Neural cell (in vitro differentiated cells): Measurements from ENCODE around the gene ELMO1.

Experiments used
- CTCF ChIP-seq: fragments of 450-650 bp; IDR thresholded peaks from 2 replicates; pipeline ENCODE4 v1.5.1; 2014; ENCODE audit warnings: antibody characterized with exemption, mild to moderate bottlenecking, moderate library complexity; ENCODE audit not compliant: poor library complexity, severe bottlenecking
- EP300 ChIP-seq: fragments of 450-650 bp; conservative IDR thresholded peaks from 2 replicates; pipeline ENCODE4 v1.6.1; 2014; ENCODE audit warnings: antibody characterized with exemption, mild to moderate bottlenecking, moderate library complexity; ENCODE audit not compliant: poor library complexity, severe bottlenecking
- MXI1 ChIP-seq: fragments of 450-650 bp; conservative IDR thresholded peaks from 2 replicates; pipeline ENCODE4 v1.6.1; 2014; ENCODE audit warnings: antibody characterized with exemption, mild to moderate bottlenecking; ENCODE audit not compliant: poor library complexity, severe bottlenecking
- RAD21 ChIP-seq: fragments of 450-650 bp; conservative IDR thresholded peaks from 2 replicates; pipeline ENCODE4 v1.6.1; 2014; ENCODE audit warnings: antibody characterized with exemption, mild to moderate bottlenecking, moderate library complexity
- TAF1 ChIP-seq: IDR thresholded peaks from 2 replicates; pipeline ENCODE4 v1.6.1; 2012; ENCODE audit warnings: low read depth

GRCh38 chr7:36955456-36956129, 493.1 kb downstream of the ELMO1 start:
- no peak for TF ChIP-seq RAD21
- TF ChIP-seq CTCF = no peak
- no peak for TF ChIP-seq EP300
- TF ChIP-seq MXI1 = no peak
- no peak for TF ChIP-seq TAF1
